Bronchial epithelial cell (primary cell): ENCODE results near the gene VAT1. TPM values are rescaled to one million over a fixed set of nuclear protein-coding genes. Genes with fewer than 3 reads are reported as not detected.
"Not testable (repeated sequence)": the region's sequence is repeated elsewhere in the genome, so short reads cannot be mapped to it uniquely, and the experiment has no call there.

Source experiments
- DNase-seq: peaks from one replicate; pipeline ENCODE4 v3.0.0-alpha.2; 2010; ENCODE audit warnings: low read depth
- FAIRE-seq: peaks from 2 replicates; lab custom pipeline; 2011; peaks lifted over from hg19 to GRCh38; lab: Jason Lieb, UNC
- H3K27me3 ChIP-seq: 2 replicates; pipeline ENCODE4 v1.5.1; 2011; ENCODE audit warnings: low read length; ENCODE audit not compliant: control insufficient read depth, insufficient read depth
- H3K36me3 ChIP-seq: 2 replicates; pipeline ENCODE4 v1.5.1; 2011; ENCODE audit warnings: low read length; ENCODE audit not compliant: control insufficient read depth, insufficient read depth
- H3K4me3 ChIP-seq: 2 replicates; pipeline ENCODE4 v1.5.1; 2011; ENCODE audit warnings: mild to moderate bottlenecking, low read depth, low read length, control low read depth
- total RNA-seq: library from RNA; depleted of rRNA; stranded (reverse); fragments of >200 nt; gene quantifications from 2 replicates; pipeline ENCODE4 v1.2.1, GENCODE V29; 2014
- TF ChIP-seq, protein P1 (sequence below): IDR thresholded peaks from 2 replicates; pipeline ENCODE4 v1.5.1; 2011; ENCODE audit warnings: mild to moderate bottlenecking, moderate library complexity, low read length, control low read depth, inconsistent platforms; ENCODE audit not compliant: insufficient read depth, severe bottlenecking

The VAT1 gene
- total RNA-seq, 1 donor from 2014 or later = 101 TPM

DNA sequence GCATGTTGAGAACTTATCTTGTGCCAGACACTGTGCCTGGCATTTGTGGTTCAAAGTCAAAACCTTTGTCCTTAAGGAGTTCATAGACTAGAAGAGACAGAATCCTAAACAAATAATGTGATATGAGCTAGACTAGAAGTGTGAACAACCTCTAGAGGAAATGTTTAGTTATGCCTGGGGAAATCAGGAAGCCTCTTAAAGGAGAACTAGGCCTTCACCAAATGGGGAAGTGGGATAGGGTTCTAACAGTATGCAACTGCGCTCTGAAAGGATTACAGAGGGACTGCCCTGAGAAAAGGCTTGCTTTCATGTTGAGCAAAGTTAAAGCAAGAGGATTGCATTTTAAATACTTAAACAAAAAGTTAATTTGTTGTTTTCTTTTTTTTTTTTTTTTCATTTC is 37.0 kb downstream of the VAT1 start:
- H3K27me3 ChIP-seq = no peaks in the 10 kb centered on the region
- no peak overlapping the region for H3K4me3 ChIP-seq
- TF ChIP-seq, protein P1, sequence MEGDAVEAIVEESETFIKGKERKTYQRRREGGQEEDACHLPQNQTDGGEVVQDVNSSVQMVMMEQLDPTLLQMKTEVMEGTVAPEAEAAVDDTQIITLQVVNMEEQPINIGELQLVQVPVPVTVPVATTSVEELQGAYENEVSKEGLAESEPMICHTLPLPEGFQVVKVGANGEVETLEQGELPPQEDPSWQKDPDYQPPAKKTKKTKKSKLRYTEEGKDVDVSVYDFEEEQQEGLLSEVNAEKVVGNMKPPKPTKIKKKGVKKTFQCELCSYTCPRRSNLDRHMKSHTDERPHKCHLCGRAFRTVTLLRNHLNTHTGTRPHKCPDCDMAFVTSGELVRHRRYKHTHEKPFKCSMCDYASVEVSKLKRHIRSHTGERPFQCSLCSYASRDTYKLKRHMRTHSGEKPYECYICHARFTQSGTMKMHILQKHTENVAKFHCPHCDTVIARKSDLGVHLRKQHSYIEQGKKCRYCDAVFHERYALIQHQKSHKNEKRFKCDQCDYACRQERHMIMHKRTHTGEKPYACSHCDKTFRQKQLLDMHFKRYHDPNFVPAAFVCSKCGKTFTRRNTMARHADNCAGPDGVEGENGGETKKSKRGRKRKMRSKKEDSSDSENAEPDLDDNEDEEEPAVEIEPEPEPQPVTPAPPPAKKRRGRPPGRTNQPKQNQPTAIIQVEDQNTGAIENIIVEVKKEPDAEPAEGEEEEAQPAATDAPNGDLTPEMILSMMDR = no peak
- peaks cover 5% of the 10 kb centered on the region for H3K36me3 ChIP-seq
- DNase-seq (no peak), FAIRE-seq (no peak)

DNA sequence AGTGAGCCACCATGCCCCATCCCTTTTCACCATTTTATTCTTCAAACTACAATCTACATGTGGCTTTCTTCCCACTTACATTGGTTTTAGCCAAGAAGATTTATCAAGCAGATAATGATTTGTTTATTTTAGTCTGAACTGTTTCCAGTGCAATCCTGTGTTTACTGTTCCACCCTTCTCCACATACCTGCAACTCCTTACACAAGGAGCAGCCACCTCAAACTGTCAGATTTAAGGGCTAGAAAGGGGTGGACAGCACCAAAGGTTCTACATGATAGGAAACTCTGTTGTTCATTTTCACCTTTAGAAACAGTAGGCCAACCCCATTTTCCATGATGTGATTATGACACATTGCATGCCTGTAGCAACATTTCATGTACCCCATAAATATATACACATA is 39.9 kb downstream of the VAT1 start:
- Histone ChIP-seq H3K27me3 (no peaks in the 10 kb centered on the region), H3K4me3 (no peak overlapping the region), H3K36me3 (peaks cover 4% of the 10 kb centered on the region)
- DNase-seq (no peak), FAIRE-seq (no peak)
- TF ChIP-seq, protein P1 = no peak

DNA sequence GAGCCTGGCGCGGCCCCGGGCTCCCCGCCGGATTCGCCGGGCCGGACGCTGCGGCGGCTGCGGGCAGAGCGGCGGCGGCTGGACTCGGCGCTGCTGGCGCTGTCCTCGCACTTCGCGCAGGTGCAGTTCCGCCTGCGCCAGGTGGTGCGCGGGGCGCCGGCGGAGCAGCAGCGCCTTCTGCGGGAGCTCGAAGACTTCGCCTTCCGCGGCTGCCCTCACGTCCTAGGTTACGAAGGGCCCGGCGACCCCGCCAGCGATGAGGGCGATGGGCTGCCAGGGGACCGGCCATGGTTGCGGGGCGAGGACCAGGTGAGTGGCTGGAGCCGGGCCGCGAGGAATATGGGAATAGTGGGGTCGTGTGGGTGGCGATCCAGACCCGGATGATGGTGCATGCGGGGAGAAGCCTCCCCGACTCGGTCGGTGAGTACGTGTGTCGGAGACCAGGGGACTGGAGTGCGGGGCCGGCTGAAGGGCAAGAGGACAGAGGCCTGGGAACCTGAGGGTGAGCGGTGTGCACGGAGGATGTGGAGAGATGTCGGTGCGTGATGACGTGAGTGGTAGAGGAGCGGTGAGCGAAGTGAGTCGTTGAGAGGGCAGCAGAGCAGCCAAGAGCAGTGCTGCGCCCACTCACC is 41.3 kb downstream of the VAT1 start:
- DNase-seq (peak; percentile 62), FAIRE-seq (no peak)
- H3K27me3 ChIP-seq = no peaks in the 10 kb centered on the region
- H3K4me3 ChIP-seq = peak overlapping the region; percentile 70
- H3K36me3 ChIP-seq = peaks cover 1% of the 10 kb centered on the region
- TF ChIP-seq, protein P1 = peak; percentile 42

DNA sequence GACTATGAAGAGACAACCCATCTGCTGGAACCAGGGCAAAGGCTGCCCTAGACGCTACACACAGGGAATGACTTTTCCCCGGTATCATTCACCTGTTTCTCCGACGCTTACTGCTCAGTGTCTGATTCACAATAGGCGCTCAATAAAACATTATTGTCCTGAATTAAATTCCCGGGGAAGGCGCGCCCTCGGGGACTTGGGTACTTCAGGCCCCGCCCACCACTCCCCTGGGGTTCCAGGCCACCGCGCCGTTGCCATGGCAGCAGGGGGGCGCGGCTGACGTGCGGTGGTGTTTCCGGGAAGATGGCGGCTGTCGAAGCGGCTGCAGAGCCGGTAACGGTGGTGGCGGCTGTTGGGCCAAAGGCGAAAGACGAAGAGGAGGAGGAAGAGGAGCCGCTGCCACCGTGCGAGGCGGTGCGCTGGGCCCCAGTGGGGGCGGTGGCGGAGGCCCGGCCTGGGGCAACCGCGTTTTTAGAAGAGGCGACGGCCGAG is 41.9 kb downstream of the VAT1 start, which contains the start of gene RUNDC1:
Gene RUNDC1 (plus strand): TSS at position 292 of the 492 bp plus-strand sequence. CDS start 12 bp downstream, at position 304.
- H3K4me3 ChIP-seq = peak within 1 kb of the TSS; percentile 70
- H3K36me3 ChIP-seq = peaks cover 1% of the 10 kb centered on the region
- DNase-seq (peak; percentile 63), FAIRE-seq (no peak)
- H3K27me3 ChIP-seq = no peaks in the 10 kb centered on the region
- TF ChIP-seq, protein P1 = no peak

DNA sequence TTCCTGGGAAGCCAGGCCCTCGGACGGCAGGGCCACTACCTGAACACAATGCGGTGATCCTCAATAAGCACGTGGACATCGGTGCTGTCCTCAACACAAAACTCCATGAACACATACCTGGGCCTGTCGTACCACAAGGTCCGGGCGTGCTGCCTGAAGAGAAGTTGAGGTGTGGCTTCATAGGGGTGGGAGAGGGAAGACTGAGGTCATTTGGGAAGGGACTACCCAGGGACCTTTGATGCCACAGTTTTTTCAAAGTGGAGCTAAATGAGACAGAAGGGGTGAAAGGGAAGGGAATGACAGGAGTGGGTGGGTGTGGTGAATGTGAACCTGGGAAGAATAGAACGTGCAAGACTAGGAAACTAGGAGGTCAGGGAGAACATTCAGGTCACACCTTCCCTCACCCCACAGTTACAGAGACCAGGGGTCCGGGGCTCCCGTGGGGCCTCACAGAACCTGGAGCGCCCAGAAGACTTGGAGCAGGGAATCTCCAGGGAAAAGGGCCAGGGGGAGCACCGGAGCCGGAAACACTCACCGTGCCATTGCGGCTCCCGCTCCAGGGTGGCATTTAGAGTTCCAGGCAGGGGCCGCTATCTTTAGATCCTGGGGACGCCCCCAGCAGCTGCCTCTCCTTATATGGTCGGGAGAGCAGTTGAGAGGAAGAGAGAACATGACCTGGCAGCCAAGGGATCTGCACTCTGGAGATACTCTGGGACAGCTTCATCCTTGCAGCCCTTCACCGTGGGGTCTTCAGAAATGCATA is 42.5 kb downstream of the VAT1 start, which contains the start of gene PTGES3L:
Gene PTGES3L (minus strand): TSS at position 570 of the 763 bp plus-strand sequence. CDS start 27 bp downstream, at position 543.
- TF ChIP-seq, protein P1 = no peak
- DNase-seq (no peak), FAIRE-seq (no peak)
- peak within 1 kb of the TSS; percentile 70 for H3K4me3 ChIP-seq
- no peaks in the 10 kb centered on the region for H3K27me3 ChIP-seq
- peaks cover 1% of the 10 kb centered on the region for H3K36me3 ChIP-seq

DNA sequence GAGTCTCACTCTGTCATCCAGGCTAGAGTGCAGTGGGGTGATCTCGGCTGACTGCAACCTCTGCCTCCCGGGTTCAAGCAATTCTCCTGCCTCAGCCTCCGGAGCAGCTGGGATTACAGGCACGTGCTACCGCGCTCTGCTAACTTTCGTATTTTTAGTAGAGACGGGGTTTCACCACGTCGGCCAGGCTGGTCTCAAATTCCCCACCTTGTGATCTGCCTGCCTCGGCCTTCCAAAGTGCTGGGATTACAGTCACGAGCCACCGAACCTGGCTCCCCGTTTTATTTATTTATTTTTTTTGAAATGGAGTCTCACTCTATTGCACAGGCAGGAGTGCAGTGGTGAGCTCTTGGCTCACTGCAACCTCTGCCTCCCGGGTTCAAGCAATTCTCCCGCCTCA is 46.5 kb downstream of the VAT1 start:
- DNase-seq, H3K4me3 ChIP-seq, H3K36me3 ChIP-seq, H3K27me3 ChIP-seq, FAIRE-seq: not testable (repeated sequence)
